Measurements from ENCODE around the gene AFAP1.

DNA sequence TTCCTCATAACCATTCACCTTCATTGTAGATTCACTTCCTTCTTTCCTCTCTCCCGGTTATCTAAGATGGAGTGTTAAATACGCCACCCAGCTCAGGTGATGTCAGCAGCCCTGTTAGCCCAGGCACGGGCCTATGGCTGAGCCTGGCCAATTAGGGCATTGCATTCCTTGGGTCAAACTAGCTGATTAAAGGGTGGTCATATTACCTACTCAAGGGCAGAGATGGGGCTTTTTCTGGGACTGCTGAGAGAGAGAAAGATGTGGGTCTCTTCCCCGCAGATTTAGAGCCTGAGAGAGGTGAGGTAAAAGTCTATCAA, 39.9 kb upstream of the AFAP1 start:
- TF ChIP-seq, protein P1, sequence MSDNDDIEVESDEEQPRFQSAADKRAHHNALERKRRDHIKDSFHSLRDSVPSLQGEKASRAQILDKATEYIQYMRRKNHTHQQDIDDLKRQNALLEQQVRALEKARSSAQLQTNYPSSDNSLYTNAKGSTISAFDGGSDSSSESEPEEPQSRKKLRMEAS (IDR thresholded peaks at IDR 0.05) = no peak
- no peak for TF ChIP-seq EP300 (IDR thresholded peaks at IDR 0.05; ENCODE audit: borderline replicate concordance)
- no peak for TF ChIP-seq TEAD4 (IDR thresholded peaks at IDR 0.05)
- TF ChIP-seq EGR1 (IDR thresholded peaks at IDR 0.05) = no peak
- TF ChIP-seq, protein P2, sequence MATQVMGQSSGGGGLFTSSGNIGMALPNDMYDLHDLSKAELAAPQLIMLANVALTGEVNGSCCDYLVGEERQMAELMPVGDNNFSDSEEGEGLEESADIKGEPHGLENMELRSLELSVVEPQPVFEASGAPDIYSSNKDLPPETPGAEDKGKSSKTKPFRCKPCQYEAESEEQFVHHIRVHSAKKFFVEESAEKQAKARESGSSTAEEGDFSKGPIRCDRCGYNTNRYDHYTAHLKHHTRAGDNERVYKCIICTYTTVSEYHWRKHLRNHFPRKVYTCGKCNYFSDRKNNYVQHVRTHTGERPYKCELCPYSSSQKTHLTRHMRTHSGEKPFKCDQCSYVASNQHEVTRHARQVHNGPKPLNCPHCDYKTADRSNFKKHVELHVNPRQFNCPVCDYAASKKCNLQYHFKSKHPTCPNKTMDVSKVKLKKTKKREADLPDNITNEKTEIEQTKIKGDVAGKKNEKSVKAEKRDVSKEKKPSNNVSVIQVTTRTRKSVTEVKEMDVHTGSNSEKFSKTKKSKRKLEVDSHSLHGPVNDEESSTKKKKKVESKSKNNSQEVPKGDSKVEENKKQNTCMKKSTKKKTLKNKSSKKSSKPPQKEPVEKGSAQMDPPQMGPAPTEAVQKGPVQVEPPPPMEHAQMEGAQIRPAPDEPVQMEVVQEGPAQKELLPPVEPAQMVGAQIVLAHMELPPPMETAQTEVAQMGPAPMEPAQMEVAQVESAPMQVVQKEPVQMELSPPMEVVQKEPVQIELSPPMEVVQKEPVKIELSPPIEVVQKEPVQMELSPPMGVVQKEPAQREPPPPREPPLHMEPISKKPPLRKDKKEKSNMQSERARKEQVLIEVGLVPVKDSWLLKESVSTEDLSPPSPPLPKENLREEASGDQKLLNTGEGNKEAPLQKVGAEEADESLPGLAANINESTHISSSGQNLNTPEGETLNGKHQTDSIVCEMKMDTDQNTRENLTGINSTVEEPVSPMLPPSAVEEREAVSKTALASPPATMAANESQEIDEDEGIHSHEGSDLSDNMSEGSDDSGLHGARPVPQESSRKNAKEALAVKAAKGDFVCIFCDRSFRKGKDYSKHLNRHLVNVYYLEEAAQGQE (IDR thresholded peaks at IDR 0.05; ENCODE audit: low read depth) = no peak
- TF ChIP-seq YY1 (IDR thresholded peaks at IDR 0.05; ENCODE audit: low read depth) = no peak
- no peak for TF ChIP-seq TAF1 (IDR thresholded peaks at IDR 0.05; ENCODE audit: low read depth)
- TF ChIP-seq CEBPB (IDR thresholded peaks at IDR 0.05) = no peak
- no peak for TF ChIP-seq RAD21 (IDR thresholded peaks at IDR 0.05; ENCODE audit: low read depth)
- no peak for TF ChIP-seq FOXM1 (IDR thresholded peaks at IDR 0.05; ENCODE audit: borderline replicate concordance, low read depth)
- no peak for TF ChIP-seq NFIC (IDR thresholded peaks at IDR 0.05)
- TF ChIP-seq TCF12 (IDR thresholded peaks at IDR 0.05; ENCODE audit: low read depth) = no peak
- no peak for TF ChIP-seq USF1 (IDR thresholded peaks at IDR 0.05)
- no peak for TF ChIP-seq CREB1 (IDR thresholded peaks at IDR 0.05; ENCODE audit: low read depth)
